NCI-H2196 (cell line): ENCODE results near the gene HDAC2.
"Not testable (repeated sequence)": the region's sequence is repeated elsewhere in the genome, so short reads cannot be mapped to it uniquely, and the experiment has no call there.

ENCODE experiments used
- DNase-seq: peaks from one replicate; lab custom pipeline; 2025; ENCODE audit not compliant: unreplicated experiment; lab: John Stamatoyannopoulos, UW

HDAC2 gene

DNA sequence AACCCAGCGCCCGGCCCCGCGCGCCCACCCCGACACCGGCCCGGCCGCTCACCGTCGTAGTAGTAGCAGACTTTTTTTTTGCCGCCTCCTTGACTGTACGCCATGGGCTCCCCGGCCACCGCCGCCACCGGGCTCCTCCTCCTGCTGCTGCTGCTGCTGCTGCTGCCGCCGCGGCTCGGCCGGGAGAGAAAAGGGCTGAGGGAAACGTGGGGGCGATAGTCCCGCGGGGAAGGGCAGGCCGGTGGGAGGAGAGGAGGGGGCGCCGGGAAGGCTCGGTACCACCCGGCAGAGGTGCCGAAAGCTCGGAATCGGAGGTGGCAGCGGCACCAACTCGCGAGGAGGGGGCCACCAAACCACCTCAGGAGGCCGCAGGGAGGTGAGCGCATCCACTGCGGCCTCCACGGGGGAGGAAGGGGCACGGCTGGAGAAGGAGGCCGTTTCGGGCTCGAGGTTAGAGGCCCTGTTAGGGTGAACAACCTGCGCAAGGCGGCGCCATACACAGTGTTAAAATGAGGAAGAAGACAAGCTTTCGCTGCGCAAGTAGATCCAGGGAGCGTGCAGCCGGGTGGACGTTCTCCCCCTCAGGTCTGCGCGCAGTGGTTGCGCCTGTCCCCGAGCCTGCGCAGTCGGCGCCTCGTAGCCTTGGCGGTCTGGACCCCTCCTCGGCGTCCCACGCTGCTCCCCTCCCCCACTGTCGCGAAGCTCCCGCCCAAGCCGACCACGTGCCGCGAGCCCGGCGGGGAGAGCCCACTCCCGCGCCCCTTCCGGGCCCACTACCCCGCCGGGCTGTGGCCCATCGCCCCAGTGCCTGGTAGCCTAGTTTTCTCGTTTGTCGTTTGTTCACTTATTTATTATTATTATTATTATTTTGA is at the start of gene HDAC2:
TSS of gene HDAC2 (minus strand) at position 344 of the 872 bp plus-strand sequence. CDS start at position 104, 240 bp downstream.
- DNase-seq = peak; percentile 92

DNA sequence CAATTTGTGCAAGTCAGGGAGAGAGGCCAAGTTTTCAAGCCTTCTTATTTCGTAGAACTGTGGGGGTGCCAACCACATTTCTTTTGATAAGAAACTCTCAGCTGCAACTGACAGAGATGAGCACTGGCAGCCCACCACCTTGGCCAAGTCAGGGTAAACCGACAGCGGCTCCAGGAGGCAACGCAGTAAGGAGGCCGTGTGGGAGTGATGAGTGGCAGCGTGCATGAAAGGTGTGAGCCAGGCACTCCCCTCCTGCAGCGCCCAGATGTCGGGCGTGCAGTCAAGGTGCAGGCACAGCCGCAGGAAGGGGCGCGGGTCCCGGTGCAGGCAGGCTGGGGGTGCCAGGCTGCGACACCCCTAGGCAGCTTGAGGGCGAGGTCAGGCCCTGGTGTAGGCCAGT is 49.2 kb upstream of the HDAC2 start:
- no peak for DNase-seq

DNA sequence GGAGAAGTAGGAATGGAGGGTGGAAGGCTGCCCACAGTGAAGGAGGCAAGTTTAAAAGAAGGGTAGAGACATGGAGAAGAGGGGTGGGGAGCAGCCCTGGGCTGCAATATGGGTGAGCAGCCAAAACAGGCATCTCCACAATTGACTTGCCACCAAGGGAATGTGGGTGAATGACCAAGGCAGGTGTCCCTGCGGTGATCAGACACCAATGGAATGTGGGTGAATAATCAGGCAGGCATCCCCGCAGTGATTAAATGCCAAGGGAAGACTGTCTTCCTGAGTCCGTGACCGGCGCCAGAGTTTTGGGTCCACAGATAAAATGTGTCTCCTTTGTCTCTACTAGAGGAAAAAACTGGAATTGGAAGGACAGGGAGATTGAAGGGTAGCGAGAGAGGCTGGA is 46.2 kb upstream of the HDAC2 start:
- not testable (repeated sequence) for DNase-seq

DNA sequence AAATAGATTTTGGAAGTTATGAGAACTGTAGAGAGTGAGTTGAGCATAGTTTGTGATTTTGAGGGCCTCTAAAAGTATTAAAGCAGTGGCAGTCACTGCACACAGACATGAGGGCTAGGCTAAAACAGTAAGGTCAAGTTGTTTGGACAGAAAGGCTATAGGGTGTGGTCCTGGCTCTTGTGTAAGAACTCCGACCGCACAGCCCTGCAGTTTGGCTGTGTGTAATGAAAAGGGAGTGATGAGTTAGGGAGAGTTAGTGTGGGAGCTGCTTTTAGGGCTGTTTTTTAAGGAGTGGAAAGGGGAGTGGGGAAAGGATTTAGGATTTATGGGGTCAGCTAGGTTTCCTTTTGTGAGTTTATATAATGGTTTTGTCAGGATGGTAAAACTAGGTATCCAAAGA is 43.2 kb upstream of the HDAC2 start:
- not testable (repeated sequence) for DNase-seq

DNA sequence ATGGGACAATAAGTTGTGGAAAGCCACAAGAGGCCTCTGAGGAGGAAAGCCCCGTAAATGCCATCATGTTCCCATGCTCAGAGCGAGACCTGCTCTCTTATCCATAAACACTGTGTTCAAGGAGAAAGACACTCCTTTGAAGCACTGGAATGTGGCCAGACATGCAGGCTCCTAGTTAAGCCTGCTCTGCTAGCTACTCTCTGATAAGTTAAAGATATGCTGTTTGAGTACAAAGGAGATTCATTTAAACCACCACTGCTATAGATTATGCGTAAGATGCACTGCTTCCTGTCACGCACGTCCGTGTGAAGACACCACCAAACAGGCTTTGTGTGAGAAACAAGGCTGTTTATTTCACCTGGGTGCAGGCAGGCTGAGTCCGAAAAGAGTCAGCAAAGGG is 40.5 kb upstream of the HDAC2 start:
- not testable (repeated sequence) for DNase-seq

DNA sequence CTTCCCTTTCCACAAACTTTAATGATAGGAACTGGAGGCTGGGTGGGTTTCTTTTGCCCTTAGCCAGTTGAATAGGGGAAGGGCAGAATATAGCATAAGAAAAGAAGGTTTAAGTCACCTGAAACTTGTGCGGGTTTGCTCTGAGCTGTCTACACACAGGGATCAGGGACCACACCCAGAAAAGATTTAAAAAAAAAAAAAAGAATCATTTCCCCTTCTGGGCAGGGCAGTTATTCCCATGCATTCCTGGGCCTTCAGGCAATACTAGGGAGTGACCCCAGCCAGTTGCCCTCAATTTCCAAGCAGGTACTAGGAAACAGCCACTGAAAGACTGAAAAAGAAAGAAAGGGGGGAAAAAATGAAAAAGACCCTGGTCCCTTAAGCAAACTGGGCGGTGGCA is 39.6 kb upstream of the HDAC2 start:
- DNase-seq = no peak

DNA sequence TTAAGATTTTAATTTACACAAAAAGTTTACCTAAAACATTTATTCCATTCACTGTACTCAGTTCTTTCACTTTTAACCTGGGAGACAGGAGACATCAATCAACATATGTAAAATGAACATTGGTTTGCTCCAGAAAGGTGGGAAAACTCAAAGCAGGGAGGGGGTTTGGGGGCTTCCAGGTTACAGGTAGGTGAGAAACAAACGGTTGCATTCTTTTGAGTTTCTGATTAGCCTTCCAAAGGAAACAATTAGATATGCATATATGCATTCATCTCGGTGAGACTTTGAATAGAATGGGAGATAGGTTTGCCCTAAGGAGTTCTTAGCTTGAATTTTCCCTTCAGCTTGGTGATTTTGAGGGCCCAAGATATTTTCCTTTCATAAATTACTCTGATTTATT is 38.2 kb upstream of the HDAC2 start:
- DNase-seq = no peak

DNA sequence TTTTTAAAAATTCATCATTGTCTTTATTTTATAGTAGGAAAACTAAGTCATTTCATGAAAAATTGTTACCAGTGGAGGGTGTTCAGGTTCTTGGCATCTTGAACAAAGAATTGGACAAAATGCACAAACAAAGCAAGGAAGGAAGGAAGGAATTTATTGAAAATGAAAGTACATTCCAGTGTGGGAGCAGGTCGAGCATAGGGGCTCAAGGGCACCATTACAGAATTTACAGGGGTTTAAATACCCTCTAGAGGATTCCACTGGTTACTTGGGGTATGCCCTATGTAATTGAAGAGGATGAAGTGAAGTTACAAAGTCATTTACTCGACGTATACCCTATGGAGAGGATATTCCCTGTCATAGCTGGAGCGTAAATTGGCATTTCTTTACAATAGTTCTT is 37.4 kb upstream of the HDAC2 start:
- no peak for DNase-seq

DNA sequence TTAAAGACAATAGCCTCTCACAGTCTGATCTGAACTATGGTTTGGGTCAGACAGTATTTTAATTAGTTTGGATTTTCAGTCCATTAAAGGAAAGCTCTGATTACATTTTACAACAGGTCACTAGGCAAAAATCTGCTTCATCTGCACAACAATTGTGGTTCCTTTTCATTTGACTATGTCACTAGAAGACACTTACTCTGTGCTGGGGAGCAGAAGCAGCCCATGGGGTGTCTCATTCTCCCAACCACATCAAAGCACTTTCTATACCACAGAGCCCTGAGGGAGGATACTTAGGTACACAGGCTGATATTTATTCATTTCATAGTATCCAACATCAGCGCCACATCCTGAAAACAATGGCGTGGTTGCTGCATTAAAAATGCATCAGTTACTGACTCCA is 36.6 kb upstream of the HDAC2 start:
- no peak for DNase-seq

DNA sequence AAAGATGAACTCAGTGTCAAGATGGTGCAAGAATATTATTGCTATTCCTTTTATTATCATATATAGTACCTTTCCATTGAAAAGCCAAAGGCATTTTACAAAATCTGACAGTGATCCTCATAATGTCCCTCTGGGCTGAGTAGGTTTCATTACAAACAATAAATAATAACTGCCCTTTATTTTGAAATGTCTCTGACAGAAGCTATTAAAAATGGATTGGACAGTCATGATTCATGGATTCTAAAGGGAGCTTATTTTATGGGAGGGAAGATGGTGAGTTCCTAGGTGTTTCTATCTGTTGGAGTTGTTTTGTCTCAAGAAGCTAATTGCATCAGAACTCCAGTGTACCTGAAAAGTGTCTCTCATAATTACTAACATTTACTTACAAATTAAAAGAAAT is 30.4 kb upstream of the HDAC2 start:
- no peak for DNase-seq

DNA sequence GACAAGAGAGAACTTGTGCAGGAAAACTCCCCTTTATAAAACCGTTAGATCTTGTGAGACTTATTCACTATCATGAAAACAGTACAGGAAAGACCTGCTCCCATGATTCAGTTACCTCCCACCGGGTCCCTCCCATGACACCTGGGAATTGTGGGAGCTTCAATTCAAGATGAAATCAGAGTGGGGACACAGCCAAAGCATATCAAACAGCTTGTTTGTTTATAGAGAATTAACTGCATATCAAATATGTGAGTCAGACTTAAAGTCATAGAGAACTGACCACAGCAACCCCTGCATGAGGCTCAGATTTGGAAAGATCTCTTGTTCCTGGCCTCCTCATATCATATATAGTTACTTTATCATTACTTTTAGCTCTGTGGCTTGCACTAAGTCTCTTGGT is 29.1 kb upstream of the HDAC2 start:
- no peak for DNase-seq

DNA sequence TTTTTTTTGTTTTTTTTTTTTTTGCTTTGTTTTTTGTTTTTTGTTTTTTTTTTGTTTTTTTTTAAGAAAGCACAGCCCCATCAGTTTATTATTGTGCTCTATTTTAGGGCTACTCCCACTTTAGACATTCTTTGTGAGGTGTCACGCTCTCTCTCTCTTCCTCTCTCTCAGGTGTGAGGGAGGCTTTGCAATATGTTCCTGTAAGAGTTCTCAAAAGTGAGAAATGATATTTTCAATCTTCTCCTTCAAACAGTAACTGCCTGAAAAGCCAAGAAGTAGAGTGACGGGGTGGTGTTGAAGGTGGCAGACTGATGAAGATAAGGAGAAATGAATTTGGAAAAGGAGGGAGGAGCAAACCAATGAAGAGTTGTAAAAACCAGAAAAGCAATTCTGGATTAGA is 28.3 kb upstream of the HDAC2 start:
- DNase-seq = no peak

DNA sequence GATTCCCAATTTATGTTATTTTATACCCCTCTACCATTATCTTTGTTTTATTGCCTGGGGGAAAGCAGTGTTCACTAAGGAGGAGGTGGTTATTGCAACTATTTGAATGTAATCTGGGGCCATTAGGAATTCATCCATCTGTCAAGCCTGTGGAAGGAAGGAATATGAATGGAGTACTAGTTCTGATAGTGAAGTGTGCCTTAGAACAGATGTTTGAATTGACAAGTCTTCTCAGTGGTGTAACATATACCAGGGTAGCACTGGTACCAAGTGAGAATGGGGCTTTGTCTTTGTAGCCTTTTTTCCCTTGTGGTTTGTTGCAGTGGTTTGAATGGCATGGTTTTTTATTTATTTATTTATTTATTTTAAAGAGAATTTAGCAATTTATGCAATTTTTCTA is 27.9 kb upstream of the HDAC2 start:
- DNase-seq = no peak

DNA sequence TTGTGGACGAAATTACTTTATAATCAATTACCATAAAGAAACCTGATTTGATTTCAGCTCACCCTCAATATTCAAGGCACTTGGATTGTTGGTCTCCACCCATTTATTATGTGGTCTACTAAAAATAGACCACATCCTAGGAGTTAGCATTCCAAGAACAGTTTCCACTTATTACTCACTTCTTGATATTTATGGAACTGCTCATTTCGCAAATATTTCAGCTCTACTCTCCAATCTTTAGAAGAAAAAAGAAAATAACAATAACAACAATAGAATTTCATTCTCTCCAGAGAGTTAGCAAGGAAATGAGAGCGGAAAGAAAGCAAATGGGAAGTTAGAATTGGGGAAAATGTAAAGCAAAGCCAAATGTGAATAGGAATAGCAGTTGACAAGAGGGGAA is 26.2 kb upstream of the HDAC2 start:
- no peak for DNase-seq

DNA sequence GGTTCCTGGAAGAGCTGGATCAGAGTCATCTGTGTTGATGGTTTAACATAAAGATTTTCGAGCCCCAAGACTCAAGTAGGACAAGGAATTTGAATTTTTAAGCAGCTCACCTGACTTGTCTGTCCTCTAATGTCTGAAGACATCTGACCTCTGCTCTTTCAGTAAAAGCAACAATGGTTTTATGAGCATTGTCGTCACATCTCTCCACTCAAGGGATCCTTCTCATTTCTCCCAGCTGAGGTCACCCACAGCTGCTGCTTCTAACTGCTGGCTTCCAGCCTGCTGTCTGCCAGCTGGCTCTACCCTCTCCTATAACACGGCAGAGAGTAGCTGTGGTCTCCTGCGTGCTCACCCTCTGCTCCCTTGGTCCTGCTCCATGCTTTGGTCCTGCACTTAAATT is 24.7 kb upstream of the HDAC2 start:
- peak; percentile 92 for DNase-seq

DNA sequence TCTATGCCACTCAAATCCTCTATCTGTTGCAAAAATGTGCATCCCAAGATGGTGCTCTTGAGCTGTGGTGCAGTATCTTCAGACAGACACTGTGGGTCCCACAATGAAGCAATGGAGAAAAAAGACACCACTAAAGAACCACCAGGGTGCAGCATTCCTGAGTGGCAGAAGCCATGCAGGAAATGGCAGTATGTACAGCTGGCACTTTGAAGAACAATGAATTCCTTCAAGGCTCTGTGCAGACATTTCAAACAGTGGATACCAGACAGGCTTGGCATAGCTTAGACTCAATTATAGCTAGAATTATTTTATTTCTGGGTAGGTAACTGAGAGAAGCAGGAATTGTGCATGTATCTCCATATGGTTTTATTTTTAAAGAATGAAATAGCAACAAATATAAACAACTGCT is 24.0 kb upstream of the HDAC2 start:
- DNase-seq = peak; percentile 82

DNA sequence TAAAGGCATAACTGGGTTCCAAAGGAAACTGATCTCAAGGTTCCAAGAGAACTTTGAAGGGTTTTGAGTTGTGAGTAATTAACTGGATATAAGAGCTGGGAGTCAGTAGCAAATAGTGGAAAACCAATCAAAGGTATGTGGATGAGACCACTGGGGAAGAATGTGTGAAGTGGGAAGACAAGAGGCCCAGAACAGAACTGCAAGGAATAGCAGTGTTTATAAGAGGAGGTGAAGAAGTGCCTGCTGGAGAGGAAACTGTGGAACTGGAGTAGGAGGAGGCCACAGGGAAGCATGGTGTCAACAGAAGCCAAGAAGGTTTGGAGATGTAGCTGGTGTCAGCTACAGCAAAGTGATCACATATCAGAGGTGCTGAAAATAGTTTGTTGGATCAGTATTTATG is 18.7 kb upstream of the HDAC2 start:
- no peak for DNase-seq

DNA sequence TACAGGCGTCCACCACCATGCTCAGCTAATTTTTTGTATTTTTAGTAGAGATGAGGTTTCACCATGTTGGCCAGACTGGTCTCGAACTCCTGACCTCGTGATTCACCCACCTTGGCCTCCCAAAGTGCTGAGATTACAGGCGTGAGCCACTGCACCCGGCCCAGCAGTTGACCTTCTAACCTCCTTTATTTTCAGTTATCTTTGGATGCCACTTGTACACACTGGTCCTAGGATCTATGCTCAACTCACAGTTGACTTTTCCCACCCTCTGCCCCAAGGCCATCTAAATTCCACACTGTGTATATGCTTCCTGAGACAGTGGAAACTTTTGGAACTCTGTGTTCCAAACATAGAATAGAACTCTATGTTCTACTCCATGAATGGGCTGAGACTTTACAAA is 11.7 kb upstream of the HDAC2 start:
- not testable (repeated sequence) for DNase-seq

DNA sequence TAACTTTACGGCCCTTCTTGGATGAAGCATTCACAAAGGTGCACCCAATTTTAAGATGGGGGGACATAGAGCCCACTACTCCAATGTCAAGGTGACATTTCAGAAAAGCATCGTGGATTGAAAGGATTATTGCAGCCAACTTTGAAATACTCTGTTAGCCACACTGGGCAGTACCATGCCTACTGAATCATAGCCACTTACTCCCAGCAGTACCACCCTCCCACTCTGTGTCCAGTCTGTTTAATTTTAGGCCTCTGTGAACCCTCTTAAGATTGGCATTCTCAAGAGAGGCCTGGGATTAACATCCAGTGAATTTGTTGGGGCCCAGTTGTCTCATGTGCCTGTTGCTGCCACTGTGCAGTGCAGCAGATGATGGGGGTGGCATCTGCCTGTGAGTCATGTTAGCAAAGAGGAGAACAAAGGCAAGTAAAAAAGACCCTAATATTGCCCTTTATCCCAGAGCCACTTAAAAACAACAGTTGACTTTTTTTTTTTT is 11.2 kb upstream of the HDAC2 start:
- DNase-seq = no peak

DNA sequence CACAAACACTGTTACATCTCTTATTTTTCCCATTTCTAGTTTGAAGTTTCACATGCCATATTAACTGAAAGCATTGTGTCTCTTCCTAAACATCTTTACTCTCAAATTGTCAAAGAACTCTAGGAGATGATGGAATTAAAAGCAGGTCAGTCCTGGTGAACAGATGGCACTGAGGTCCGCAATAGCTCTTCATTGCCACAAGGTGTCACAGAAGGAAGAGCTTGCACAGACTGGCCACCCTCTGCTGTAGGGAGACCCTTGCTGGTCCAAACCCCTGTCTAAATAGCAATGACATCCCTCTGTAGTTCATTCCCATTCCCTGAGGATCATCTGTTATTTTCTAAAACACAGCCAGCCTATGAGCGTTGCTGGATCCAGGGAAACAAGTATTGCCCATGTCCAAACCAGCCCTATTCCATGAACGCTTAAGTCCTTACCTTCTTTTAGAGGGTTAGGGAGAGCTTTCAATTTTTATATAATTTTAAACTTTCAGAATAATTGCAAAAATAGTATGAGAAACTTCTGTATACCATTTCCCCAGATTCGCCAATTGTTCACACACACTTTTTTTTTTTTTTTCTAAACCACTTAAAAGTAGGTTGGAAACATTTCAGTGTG is 10.1 kb upstream of the HDAC2 start:
- DNase-seq = no peak

DNA sequence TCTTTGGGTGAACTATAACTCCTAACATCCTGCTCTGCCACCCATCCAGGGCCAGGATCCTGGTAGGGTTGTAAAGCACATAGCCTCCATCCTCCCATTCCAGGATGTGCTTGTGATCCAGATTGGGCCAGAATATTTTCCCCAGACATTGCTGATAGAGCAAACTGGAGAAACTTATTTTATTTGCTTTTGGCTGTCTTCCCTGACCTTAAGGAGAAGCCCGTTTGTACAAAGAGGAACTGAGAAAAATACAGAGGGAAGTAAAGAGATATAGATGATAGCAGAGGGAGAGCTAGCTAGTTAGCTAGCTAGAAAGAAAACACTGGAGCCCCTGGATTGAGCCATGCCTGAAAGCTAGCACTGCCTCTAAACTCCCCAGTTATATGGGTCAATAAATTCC is 9.0 kb upstream of the HDAC2 start:
- DNase-seq = no peak

DNA sequence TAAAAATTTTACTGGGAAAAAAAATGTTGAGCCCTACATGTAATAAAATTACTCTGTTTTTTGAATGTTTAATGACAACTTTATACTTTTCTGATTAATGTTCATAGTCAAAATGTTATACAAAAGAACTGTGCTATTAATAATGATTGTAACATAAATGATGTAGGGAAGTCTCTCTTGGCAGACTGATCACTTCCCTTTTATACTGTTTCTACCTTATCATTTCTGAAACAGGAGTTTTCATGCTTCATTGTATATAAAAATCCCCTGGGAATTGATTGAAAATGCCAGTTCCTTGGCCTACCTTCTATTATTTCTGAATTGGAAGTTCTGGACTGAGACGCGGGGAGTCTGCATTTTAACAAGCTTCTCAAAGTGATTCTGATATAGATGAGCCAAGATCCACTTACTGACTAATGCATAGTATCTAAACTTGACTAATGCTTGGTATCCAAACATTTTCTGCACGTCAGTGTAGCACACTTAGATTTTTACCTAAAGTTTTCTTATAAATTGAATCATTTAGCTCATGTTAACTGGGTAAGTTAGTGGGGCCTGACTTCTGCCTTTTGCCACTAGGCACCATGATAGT is 7.2 kb upstream of the HDAC2 start:
- DNase-seq = no peak
